ENCODE data around the gene POTEM.
"Not testable (repeated sequence)": the region's sequence is repeated elsewhere in the genome, so short reads cannot be mapped to it uniquely, and the experiment has no call there.

The POTEM gene

GRCh38 chr14:18967134-18967533, at the start of gene POTEM:
Gene POTEM (plus strand): TSS chr14:18967434. CDS start chr14:18967486, 52 bp downstream.
- not testable (repeated sequence) for DNase-seq

GRCh38 chr14:18918345-18918744, 48.9 kb upstream of the POTEM start:
- DNase-seq, result not testable (repeated sequence)

DNA sequence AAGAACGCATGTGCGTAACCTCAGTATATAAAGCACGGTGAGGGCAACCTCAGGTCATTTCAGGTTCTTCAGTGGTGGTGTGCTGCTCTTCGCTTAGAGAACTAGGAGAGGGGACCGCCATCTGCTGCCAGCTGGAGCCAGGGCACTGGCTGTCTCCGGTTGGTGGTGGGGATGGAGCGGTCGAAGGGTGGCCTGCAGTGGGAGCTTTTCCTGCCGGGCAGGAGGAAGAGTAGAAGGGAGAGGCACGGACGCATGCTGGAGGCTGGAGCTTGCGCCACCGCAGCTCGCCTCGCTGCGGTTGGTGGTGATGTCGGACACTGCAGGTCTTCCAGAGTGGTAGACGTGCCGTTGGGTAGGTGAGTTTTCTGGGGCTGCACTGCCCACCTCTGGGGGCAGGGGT, 47.2 kb upstream of the POTEM start:
- not testable (repeated sequence) for DNase-seq

GRCh38 chr14:18921055-18921701, 46.1 kb upstream of the POTEM start:
- DNase-seq, result not testable (repeated sequence)

- not testable (repeated sequence) for DNase-seq
Observed at GRCh38 chr14:18936848-18937247, 30.4 kb upstream of the POTEM start.

DNA sequence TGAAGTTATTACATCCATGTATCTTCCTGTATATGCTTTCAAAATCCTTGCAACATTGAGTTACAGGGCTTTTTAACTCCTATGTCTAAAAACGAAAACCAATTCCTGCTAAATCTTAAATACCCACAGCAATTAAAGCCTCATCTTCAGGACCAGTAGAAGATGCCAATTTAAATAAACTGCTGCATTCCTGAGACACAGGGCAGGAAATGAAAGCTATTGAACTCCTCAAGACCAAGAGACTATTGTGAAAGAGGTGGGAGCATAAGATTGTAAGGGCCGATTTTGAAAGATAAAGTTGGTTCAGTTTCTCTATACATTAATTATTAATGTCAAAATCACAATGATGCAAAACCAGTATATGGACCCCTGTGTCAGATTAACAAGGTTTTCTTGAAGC, 28.5 kb upstream of the POTEM start:
- DNase-seq, result not testable (repeated sequence)

- not testable (repeated sequence) for DNase-seq
Observed at GRCh38 chr14:18949939-18950338, 17.3 kb upstream of the POTEM start.

GRCh38 chr14:18953085-18953484, 14.1 kb upstream of the POTEM start:
- not testable (repeated sequence) for DNase-seq

- DNase-seq, result not testable (repeated sequence)
Observed at GRCh38 chr14:18955816-18956215, 11.4 kb upstream of the POTEM start.

DNA sequence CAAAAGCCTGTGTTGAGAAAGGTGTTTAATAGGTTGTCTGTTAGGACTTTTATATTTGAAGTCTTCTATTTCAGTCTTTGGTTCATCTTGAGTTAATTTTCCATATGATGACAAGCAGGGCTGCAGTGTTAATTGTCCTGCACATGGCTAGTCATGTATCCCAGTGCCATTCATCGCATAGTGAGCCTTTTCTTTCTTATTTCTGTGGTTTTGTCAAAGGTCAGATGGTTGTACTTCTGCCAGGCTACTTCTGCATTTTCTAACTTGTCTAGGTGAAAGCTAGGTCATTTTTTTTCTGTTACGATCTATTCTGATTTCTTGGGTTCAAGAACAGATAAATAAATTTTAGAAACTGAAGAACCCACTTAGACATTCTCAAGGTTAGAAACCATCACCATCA, 5.7 kb upstream of the POTEM start:
- DNase-seq, result not testable (repeated sequence)

DNA sequence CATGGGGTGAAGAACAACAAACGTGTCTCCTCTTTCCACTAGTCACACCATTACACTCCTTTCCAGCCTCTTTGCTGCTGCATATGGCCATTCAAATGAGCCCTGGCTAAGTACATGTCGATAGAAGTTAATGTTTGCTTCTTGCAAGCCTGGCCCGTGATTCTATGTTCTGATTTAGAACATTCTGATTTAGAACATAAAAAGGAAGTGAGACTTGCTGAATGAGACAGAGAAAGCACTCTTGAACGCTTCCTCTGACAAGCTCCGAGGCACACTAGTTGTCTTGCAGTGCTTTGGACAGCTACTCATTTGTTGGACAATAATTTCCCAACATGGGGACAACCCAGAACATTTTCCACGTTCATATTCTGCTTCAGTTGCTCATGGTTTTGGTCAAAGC, 5.1 kb upstream of the POTEM start:
- not testable (repeated sequence) for DNase-seq

DNA sequence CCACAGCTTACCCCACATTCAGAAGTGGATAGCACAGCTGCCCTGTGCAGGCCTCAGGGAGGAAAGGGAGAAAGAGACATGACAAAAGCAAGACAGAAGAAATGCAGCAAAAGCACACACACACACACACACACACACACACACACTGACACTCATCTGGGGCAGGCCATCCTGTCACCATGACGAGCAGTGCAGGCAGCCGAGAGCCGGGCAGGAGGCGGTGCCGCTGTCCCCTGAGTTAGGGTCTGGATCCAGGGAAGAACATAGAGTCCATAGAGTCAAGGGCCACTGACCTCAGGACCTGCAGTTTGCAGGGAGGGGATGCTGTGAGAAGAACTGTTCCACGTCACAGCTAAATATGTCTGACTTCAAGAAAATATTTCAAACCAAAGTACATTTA, 4.0 kb upstream of the POTEM start:
- not testable (repeated sequence) for DNase-seq

- not testable (repeated sequence) for DNase-seq
Observed at GRCh38 chr14:18964878-18965277, 2.4 kb upstream of the POTEM start.

- DNase-seq, result not testable (repeated sequence)
Observed at GRCh38 chr14:19002566-19002965, 35.3 kb downstream of the POTEM start.

DNA sequence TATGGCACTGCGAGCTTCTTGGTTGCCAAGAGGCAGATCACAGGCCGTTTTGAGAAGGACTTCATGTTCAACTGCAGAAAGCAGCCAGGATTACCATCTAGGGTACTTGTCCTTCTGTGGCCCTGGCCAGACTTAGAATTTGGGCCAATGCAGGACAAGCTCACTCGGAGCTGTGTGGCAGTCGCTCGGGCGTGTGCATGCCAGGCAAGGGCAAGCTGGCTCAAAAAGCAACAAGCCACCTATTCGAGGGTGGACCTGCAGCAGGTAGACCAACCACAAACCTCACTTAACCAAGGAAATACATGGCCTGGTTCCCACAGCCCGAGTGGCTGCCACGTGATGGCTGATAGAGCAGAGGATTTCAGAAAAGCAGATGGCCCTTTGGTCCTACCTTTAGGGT, 39.3 kb downstream of the POTEM start:
- DNase-seq, result not testable (repeated sequence)

- not testable (repeated sequence) for DNase-seq
Observed at GRCh38 chr14:19007678-19008077, 40.4 kb downstream of the POTEM start.

- DNase-seq, result not testable (repeated sequence)
Observed at GRCh38 chr14:19011029-19011428, 43.8 kb downstream of the POTEM start.

- DNase-seq, result not testable (repeated sequence)
Observed at GRCh38 chr14:19011703-19012102, 44.5 kb downstream of the POTEM start.

DNA sequence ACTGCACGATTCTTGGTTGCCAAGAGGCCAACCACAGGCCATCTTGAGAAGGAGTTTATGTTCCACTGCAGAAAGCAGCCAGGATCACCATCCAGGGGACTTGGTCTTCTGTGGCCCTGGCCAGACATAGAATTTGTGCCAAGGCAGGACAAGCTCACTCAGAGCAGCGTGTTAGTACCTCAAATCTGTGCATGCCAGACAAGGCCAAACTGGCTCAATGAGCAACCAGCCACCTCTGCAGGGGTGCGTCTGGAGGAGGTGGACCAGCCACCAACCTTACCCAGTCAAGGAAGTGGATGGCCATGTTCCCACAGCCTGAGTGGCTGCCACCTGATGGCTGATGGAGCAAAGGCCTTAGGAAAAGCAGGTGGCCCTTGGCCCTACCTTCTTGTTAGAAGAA, 48.0 kb downstream of the POTEM start:
- not testable (repeated sequence) for DNase-seq

DNA sequence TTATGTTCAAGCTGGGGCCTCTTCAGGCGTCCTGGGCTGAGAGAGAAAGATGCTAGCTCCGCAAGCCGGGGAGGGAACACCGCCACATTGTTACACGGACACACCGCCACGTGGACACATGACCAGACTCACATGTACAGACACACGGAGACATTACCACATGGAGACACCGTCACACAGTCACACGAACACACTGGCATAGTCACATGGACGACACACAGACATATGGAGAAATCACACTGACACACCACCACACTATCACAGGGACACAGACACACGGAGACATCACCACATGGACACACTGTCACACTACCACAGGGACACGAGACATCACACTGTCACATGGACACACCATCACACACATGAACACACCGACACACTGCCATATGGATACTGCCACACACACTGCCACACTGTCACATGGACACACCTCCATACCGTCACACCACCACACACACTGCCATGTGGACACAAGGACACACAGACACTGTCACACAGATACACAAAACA, 57.9 kb downstream of the POTEM start:
- DNase-seq, result not testable (repeated sequence)

- not testable (repeated sequence) for DNase-seq
Observed at GRCh38 chr14:19026649-19027351, 59.6 kb downstream of the POTEM start.

GRCh38 chr14:19027895-19028294, 60.7 kb downstream of the POTEM start:
- DNase-seq, result not testable (repeated sequence)

DNA sequence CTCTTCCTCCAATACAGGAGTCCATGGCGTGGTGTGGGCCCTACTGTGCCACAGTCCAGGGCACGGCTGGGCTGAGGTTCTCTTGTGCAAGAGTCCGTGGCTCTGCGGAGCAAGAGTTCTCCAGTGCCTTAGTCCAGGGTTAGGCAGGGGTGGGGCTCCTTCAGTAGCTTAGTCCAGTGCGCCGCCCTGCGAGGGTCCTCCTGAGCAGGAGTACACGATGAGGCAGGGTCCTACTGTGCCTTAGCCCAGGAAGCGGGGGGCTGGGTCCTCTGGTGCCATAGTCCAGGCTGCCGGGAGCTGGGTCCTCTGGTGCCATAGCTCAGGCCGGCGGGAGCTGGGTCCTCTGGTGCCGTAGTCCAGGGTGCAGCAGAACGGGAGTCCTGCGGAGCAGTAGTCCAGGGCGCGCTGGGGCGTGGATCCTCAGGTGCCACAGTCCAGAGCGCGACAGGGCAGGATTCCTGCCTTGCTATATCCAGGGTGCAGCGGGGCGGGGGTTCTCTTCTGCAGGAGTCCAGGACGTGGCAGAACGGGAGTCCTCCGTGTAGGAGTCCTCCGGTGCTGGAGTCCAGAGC, 69.7 kb downstream of the POTEM start:
- DNase-seq, result not testable (repeated sequence)
